Hepatocyte (in vitro differentiated cells): ENCODE data around the gene SULT2A1. TPM values are rescaled to one million over a fixed set of nuclear protein-coding genes. Genes with fewer than 3 reads are reported as not detected.
"Not testable (repeated sequence)": the region's sequence is repeated elsewhere in the genome, so short reads cannot be mapped to it uniquely, and the experiment has no call there.

Source experiments
- DNase-seq: peaks from one replicate; pipeline ENCODE4 v3.0.0-alpha.2; 2016; ENCODE audit warnings: low spot score
- H2AFZ ChIP-seq: fragments of 200-600 bp; sonication (generic); 2 replicates; pipeline ENCODE4 v1.6.0; 2016; ENCODE audit warnings: antibody characterized with exemption, mild to moderate bottlenecking
- H3K27ac ChIP-seq: fragments of 200-600 bp; sonication (generic); 2 replicates; pipeline ENCODE4 v1.5.1; 2016; ENCODE audit warnings: mild to moderate bottlenecking
- H3K27me3 ChIP-seq: fragments of 200-600 bp; sonication (generic); 2 replicates; pipeline ENCODE4 v1.6.1; 2016
- H3K36me3 ChIP-seq: fragments of 200-600 bp; sonication (generic); replicated peaks from 2 replicates; pipeline ENCODE4 v1.5.1; 2016; ENCODE audit warnings: low read depth; ENCODE audit not compliant: insufficient read depth
- H3K4me1 ChIP-seq: fragments of 200-600 bp; sonication (generic); 2 replicates; pipeline ENCODE4 v1.5.1; 2016; ENCODE audit warnings: mild to moderate bottlenecking, moderate library complexity; ENCODE audit not compliant: insufficient read depth
- H3K4me2 ChIP-seq: fragments of 200-600 bp; sonication (generic); 2 replicates; pipeline ENCODE4 v1.6.0; 2016
- H3K4me3 ChIP-seq: fragments of 200-600 bp; sonication (generic); 2 replicates; pipeline ENCODE4 v1.5.1; 2016; ENCODE audit warnings: mild to moderate bottlenecking
- H3K79me2 ChIP-seq: fragments of 200-600 bp; sonication (generic); 2 replicates; pipeline ENCODE4 v1.6.0; 2017; ENCODE audit warnings: mild to moderate bottlenecking
- H3K9me2 ChIP-seq: fragments of 200-600 bp; sonication (generic); replicated peaks from 2 replicates; pipeline ENCODE4 v1.6.0; 2017; ENCODE audit warnings: mild to moderate bottlenecking; ENCODE audit not compliant: insufficient read depth
- H3K9me3 ChIP-seq: fragments of 200-600 bp; sonication (generic); 2 replicates; pipeline ENCODE4 v1.5.1; 2016; ENCODE audit warnings: low read depth, mild to moderate bottlenecking
- H4K20me1 ChIP-seq: fragments of 200-600 bp; sonication (generic); 2 replicates; pipeline ENCODE4 v1.6.0; 2016; ENCODE audit warnings: mild to moderate bottlenecking; ENCODE audit not compliant: insufficient read depth, poor library complexity, severe bottlenecking
- CTCF ChIP-seq: fragments of 200-600 bp; sonication (generic); IDR thresholded peaks from 2 replicates; pipeline ENCODE4 v1.5.1; 2016; ENCODE audit warnings: antibody characterized with exemption, mild to moderate bottlenecking; ENCODE audit not compliant: poor library complexity
- EZH2 ChIP-seq: fragments of 200-600 bp; sonication (generic); IDR thresholded peaks from 2 replicates; pipeline ENCODE4 v1.6.1; 2016; ENCODE audit warnings: antibody characterized with exemption, mild to moderate bottlenecking, borderline replicate concordance
- EZH2phosphoT487 ChIP-seq: fragments of 200-600 bp; sonication (generic); IDR thresholded peaks from one replicate; pipeline ENCODE4 v1.6.1; 2018; ENCODE audit warnings: antibody characterized with exemption, mild to moderate bottlenecking, low read depth, moderate library complexity; ENCODE audit not compliant: unreplicated experiment, severe bottlenecking
- WGBS: methylation state at CpG from one replicate; pipeline ENCODE4 v1.1.6; 2016; ENCODE audit warnings: low lambda C conversion rate; ENCODE audit errors: missing lambda C conversion rate; 5-methylcytosine and 5-hydroxymethylcytosine counted together
- polyA plus RNA-seq: library from polyadenylated mRNA; unstranded; fragments of >200 nt; fragmentation: Nextera tagmentation; extraction: Ambion mirVana; gene quantifications from 2 replicates; pipeline ENCODE4 v1.2.1, GENCODE V29; 2016
- total RNA-seq: library from RNA; depleted of rRNA; stranded (reverse); fragments of >200 nt; gene quantifications from 2 replicates; pipeline ENCODE4 v1.2.3, GENCODE V29; 2014

SULT2A1 gene
- total and polyA plus RNA-seq, 2 experiments from 2014 or later: 120 to 188 TPM

GRCh38 chr19:47885067-47885463, 1.1 kb downstream of the SULT2A1 start:
- Histone ChIP-seq H3K4me3 (peak overlapping the region; percentile 24), H4K20me1 (no peaks in the 10 kb centered on the region), H3K9me3 (no peaks in the 10 kb centered on the region), H3K9me2 (no peaks in the 10 kb centered on the region), H3K27ac (peak overlapping the region; percentile 92), H3K27me3 (no peaks in the 10 kb centered on the region), H3K79me2 (peaks cover 2% of the 10 kb centered on the region), H2AFZ (no peak overlapping the region), H3K4me2 (peak overlapping the region; percentile 63), H3K36me3 (no peaks in the 10 kb centered on the region), H3K4me1 (no peaks in the 10 kb centered on the region)
- WGBS: 80% methylated on average over 5 of the region's 5 CpGs
- no peak for DNase-seq
- no peak for TF ChIP-seq CTCF
- no peak for TF ChIP-seq EZH2
- TF ChIP-seq EZH2phosphoT487: no peak

GRCh38 chr19:47882890-47883289, 3.2 kb downstream of the SULT2A1 start:
- H3K4me3 ChIP-seq: no peak overlapping the region
- no peak overlapping the region for H2AFZ ChIP-seq
- H3K79me2 ChIP-seq: peaks cover 2% of the 10 kb centered on the region
- 70% methylated on average over 3 of the region's 3 CpGs for WGBS
- TF ChIP-seq EZH2 (no peak), CTCF (no peak), EZH2phosphoT487 (no peak)
- H3K27ac ChIP-seq: no peak overlapping the region
- no peaks in the 10 kb centered on the region for H3K36me3 ChIP-seq
- H3K9me3 ChIP-seq: no peaks in the 10 kb centered on the region
- peak overlapping the region; percentile 51 for H3K4me2 ChIP-seq
- H3K27me3 ChIP-seq: no peaks in the 10 kb centered on the region
- H4K20me1 ChIP-seq: no peaks in the 10 kb centered on the region
- H3K9me2 ChIP-seq: no peaks in the 10 kb centered on the region
- no peaks in the 10 kb centered on the region for H3K4me1 ChIP-seq
- DNase-seq: no peak

GRCh38 chr19:47881757-47882156, 4.4 kb downstream of the SULT2A1 start:
- WGBS: 80% methylated on average over 5 of the region's 5 CpGs

GRCh38 chr19:47879385-47879784, 6.7 kb downstream of the SULT2A1 start:
- not testable (repeated sequence) for H3K36me3 ChIP-seq, H3K27me3 ChIP-seq, H3K79me2 ChIP-seq, H3K9me2 ChIP-seq, H3K4me1 ChIP-seq, H3K27ac ChIP-seq, H2AFZ ChIP-seq, DNase-seq, H3K4me2 ChIP-seq, H4K20me1 ChIP-seq, H3K9me3 ChIP-seq, H3K4me3 ChIP-seq
- WGBS: 67% methylated on average over 3 of the region's 4 CpGs

More at GRCh38 chr19:47881757-47882156, 4.4 kb downstream of the SULT2A1 start:
- no peaks in the 10 kb centered on the region for H3K4me1 ChIP-seq
- no peaks in the 10 kb centered on the region for H3K9me3 ChIP-seq
- H3K4me3 ChIP-seq: no peak overlapping the region
- no peak for TF ChIP-seq EZH2phosphoT487
- no peak for TF ChIP-seq CTCF
- TF ChIP-seq EZH2: no peak
- no peak overlapping the region for H3K4me2 ChIP-seq
- H3K9me2 ChIP-seq: no peaks in the 10 kb centered on the region
- H4K20me1 ChIP-seq: no peaks in the 10 kb centered on the region
- no peaks in the 10 kb centered on the region for H3K36me3 ChIP-seq
- no peak overlapping the region for H3K27ac ChIP-seq
- H3K27me3 ChIP-seq: no peaks in the 10 kb centered on the region
- H2AFZ ChIP-seq: no peak overlapping the region
- no peak for DNase-seq
- peaks cover 2% of the 10 kb centered on the region for H3K79me2 ChIP-seq
